Measurements from ENCODE around the gene PLAAT2.

GRCh38 chr11:63551889-63552266, 11.3 kb downstream of the PLAAT2 start:
- TF ChIP-seq, protein P1, sequence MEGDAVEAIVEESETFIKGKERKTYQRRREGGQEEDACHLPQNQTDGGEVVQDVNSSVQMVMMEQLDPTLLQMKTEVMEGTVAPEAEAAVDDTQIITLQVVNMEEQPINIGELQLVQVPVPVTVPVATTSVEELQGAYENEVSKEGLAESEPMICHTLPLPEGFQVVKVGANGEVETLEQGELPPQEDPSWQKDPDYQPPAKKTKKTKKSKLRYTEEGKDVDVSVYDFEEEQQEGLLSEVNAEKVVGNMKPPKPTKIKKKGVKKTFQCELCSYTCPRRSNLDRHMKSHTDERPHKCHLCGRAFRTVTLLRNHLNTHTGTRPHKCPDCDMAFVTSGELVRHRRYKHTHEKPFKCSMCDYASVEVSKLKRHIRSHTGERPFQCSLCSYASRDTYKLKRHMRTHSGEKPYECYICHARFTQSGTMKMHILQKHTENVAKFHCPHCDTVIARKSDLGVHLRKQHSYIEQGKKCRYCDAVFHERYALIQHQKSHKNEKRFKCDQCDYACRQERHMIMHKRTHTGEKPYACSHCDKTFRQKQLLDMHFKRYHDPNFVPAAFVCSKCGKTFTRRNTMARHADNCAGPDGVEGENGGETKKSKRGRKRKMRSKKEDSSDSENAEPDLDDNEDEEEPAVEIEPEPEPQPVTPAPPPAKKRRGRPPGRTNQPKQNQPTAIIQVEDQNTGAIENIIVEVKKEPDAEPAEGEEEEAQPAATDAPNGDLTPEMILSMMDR (IDR thresholded peaks at IDR 0.05) = no peak
- no peak for TF ChIP-seq EP300 (IDR thresholded peaks at IDR 0.05)
- no peak for TF ChIP-seq POLR2A (IDR thresholded peaks at IDR 0.05)

All from upper lobe of left lung (tissue), 4 donors.